Esophagus squamous epithelium (tissue), 5 donors: Measurements from ENCODE around the gene SEMA6B. TPM values are rescaled to one million over a fixed set of nuclear protein-coding genes. Genes with fewer than 3 reads are reported as not detected.

Experiments used
- DNase-seq: peaks from one replicate; lab custom pipeline; 2025; lab: John Stamatoyannopoulos, UW
- H3K27ac ChIP-seq, 4 donors: fragments of 200-600 bp; sonication (generic); one replicate each; pipeline ENCODE4 v1.5.1; 2016 to 2019; ENCODE audit warnings: mild to moderate bottlenecking in 1 of 4
- H3K27me3 ChIP-seq, 4 donors: fragments of 200-600 bp; sonication (generic); 1 replicate in 3 of 4; 2 replicates in 1 of 4; pipeline versions ENCODE4 v1.5.1 to v1.6.0; 2017 to 2021; ENCODE audit warnings: antibody characterized with exemption in 1 of 4
- H3K36me3 ChIP-seq, 3 donors: fragments of 200-600 bp; sonication (generic); one replicate each; pipeline ENCODE4 v1.5.1; 2016 to 2019
- H3K4me1 ChIP-seq, 3 donors: fragments of 200-600 bp; sonication (generic); one replicate each; pipeline ENCODE4 v1.5.1; 2017 to 2019
- H3K4me3 ChIP-seq, 4 donors: fragments of 200-600 bp; sonication (generic); 1 replicate in 3 of 4; 2 replicates in 1 of 4; pipeline ENCODE4 v1.5.1; 2016 to 2019; ENCODE audit warnings: mild to moderate bottlenecking in 2 of 4, moderate library complexity in 1 of 4
- H3K9me3 ChIP-seq, 3 donors: fragments of 200-600 bp; sonication (generic); one replicate each; pipeline ENCODE4 v1.5.1; 2016 to 2019
- CTCF ChIP-seq, 6 experiments: fragments of 450-650 bp in 4 of 6; fragments of 200-600 bp in 2 of 6; sonication (generic) in 2 of 6; IDR thresholded peaks; one replicate each; pipeline ENCODE4 v1.5.1; 2016 to 2019; ENCODE audit warnings: antibody characterized with exemption in 6 of 6, mild to moderate bottlenecking in 4 of 6, moderate library complexity in 4 of 6
- POLR2A ChIP-seq, 4 donors: fragments of 450-650 bp; IDR thresholded peaks; one replicate each; pipeline ENCODE4 v1.6.1; 2017; ENCODE audit warnings: antibody characterized with exemption in 4 of 4, mild to moderate bottlenecking in 4 of 4, moderate library complexity in 3 of 4
- WGBS, 2 donors: methylation state at CpG; one replicate each; pipeline ENCODE4 v1.1.5; 2018; 5-methylcytosine and 5-hydroxymethylcytosine counted together
- intact Hi-C: fragments of 100-400 bp; cut with DNase I; formaldehyde crosslinking; loops from one replicate; pipeline ENCODE4 v1.15.0; 2022
- total RNA-seq, 4 donors: library from RNA; depleted of rRNA; stranded (reverse); fragments of >200 nt; gene quantifications; one replicate each; pipeline ENCODE4 v1.1.0, GENCODE V29; 2016
- donor health status: DM: yes; HTN: yes; CAD: no.

Gene SEMA6B
- total RNA-seq, 4 donors from 2014 or later: 0.61 to 4.3 (median 1.8) TPM

- H3K36me3 ChIP-seq: no peaks in the 10 kb centered on the region
- no peak overlapping the region for H3K27ac ChIP-seq
Observed at GRCh38 chr19:4553092-4553695, 6.3 kb downstream of the SEMA6B start.

GRCh38 chr19:4552525-4552819 is 7.0 kb downstream of the SEMA6B start:
- peaks cover 0 to 14% (median 0%) of the 10 kb centered on the region in 3 donors for H3K4me1 ChIP-seq
- H3K4me3 ChIP-seq: no peak overlapping the region
- no peak for DNase-seq
- no peaks in the 10 kb centered on the region for H3K9me3 ChIP-seq
- no peak overlapping the region for H3K27ac ChIP-seq
- intact Hi-C loops: no loop called here
- TF ChIP-seq CTCF (IDR thresholded peaks at IDR 0.05): no peak
- TF ChIP-seq POLR2A (IDR thresholded peaks at IDR 0.05): no peak
- 80 to 86% methylated on average over 1 to 13 of the region's 18 CpGs for WGBS, 2 donors
- peaks cover 0 to 27% (median 0%) of the 10 kb centered on the region in 4 donors for H3K27me3 ChIP-seq
- H3K36me3 ChIP-seq: no peaks in the 10 kb centered on the region

More at GRCh38 chr19:4553092-4553695, 6.3 kb downstream of the SEMA6B start:
- Histone ChIP-seq H3K4me3 (no peak overlapping the region), H3K9me3 (no peaks in the 10 kb centered on the region), H3K4me1 (peaks cover 0 to 21% (median 5%) of the 10 kb centered on the region in 3 donors), H3K27me3 (peaks cover 0 to 29% (median 0%) of the 10 kb centered on the region in 4 donors)
- TF ChIP-seq POLR2A (IDR thresholded peaks at IDR 0.05): no peak
- no peak for TF ChIP-seq CTCF (IDR thresholded peaks at IDR 0.05)
- DNase-seq: no peak
- intact Hi-C loops: no loop called here

- intact Hi-C loops: no loop called here
- H3K4me1 ChIP-seq: no peaks in the 10 kb centered on the region
- WGBS, 2 donors: 78 to 90% methylated on average over 2 to 20 of the region's 26 CpGs
- peaks cover 0 to 27% (median 0%) of the 10 kb centered on the region in 4 donors for H3K27me3 ChIP-seq
- H3K27ac ChIP-seq: no peak overlapping the region
- TF ChIP-seq POLR2A (IDR thresholded peaks at IDR 0.05): no peak
- TF ChIP-seq CTCF (IDR thresholded peaks at IDR 0.05): no peak
- no peak for DNase-seq
- H3K9me3 ChIP-seq: no peaks in the 10 kb centered on the region
- no peak overlapping the region for H3K4me3 ChIP-seq
- no peaks in the 10 kb centered on the region for H3K36me3 ChIP-seq
Observed at GRCh38 chr19:4550479-4551050, 8.9 kb downstream of the SEMA6B start.

- no peak overlapping the region for H3K4me3 ChIP-seq
- intact Hi-C loops: no loop called here
- no peaks in the 10 kb centered on the region for H3K36me3 ChIP-seq
- no peak for DNase-seq
- TF ChIP-seq CTCF (IDR thresholded peaks at IDR 0.05) (no peak), POLR2A (IDR thresholded peaks at IDR 0.05) (no peak)
- no peaks in the 10 kb centered on the region for H3K9me3 ChIP-seq
- no peaks in the 10 kb centered on the region for H3K4me1 ChIP-seq
- H3K27me3 ChIP-seq: peaks cover 0 to 27% (median 0%) of the 10 kb centered on the region in 4 donors
- WGBS, 2 donors: 72 to 88% methylated on average over 3 to 18 of the region's 18 CpGs
- no peak overlapping the region for H3K27ac ChIP-seq
Observed at GRCh38 chr19:4550018-4550417, 9.5 kb downstream of the SEMA6B start.

GRCh38 chr19:4548238-4548584 is 11.3 kb downstream of the SEMA6B start:
- TF ChIP-seq CTCF (IDR thresholded peaks at IDR 0.05): no peak
- TF ChIP-seq POLR2A (IDR thresholded peaks at IDR 0.05): no peak
- Histone ChIP-seq H3K9me3 (no peaks in the 10 kb centered on the region), H3K27ac (no peak overlapping the region), H3K4me1 (no peaks in the 10 kb centered on the region), H3K27me3 (peaks cover 0 to 27% (median 0%) of the 10 kb centered on the region in 4 donors), H3K4me3 (no peak overlapping the region), H3K36me3 (no peaks in the 10 kb centered on the region)
- no peak for DNase-seq
- intact Hi-C loops: no loop called here
- 36 to 53% methylated on average over 3 to 7 of the region's 14 CpGs for WGBS, 2 donors
